Heart right ventricle (tissue), 16 donors: ENCODE data around the gene SH2D2A. TPM values are rescaled to one million over a fixed set of nuclear protein-coding genes. Genes with fewer than 3 reads are reported as not detected.
A peak's percentile ranks its signal among the peaks of the same experiment; 100 is the strongest.
"Not testable (repeated sequence)": the region's sequence is repeated elsewhere in the genome, so short reads cannot be mapped to it uniquely, and the experiment has no call there.

Experiments used
- ATAC-seq, 8 donors: fragments of 200-7000 bp; cut with Tn5 transposase; one replicate each; pipeline ENCODE4 v1.9.1; 2020; ENCODE audit warnings: mild to moderate bottlenecking in 8 of 8, moderate library complexity in 8 of 8, moderate number of reproducible peaks in 1 of 8
- DNase-seq, 2 donors: peaks; one replicate each; pipeline ENCODE4 v3.0.0-alpha.2; 2020
- H3K27ac ChIP-seq, 10 donors: fragments of 200-600 bp; sonication (generic) in 2 of 10; one replicate each; pipeline versions ENCODE4 v1.5.0 to v1.8.0; 2020 to 2022; ENCODE audit warnings: mild to moderate bottlenecking in 3 of 10
- H3K27me3 ChIP-seq, 7 donors: fragments of 200-600 bp; one replicate each; pipeline ENCODE4 v1.8.0; 2021 to 2022; ENCODE audit warnings: mild to moderate bottlenecking in 2 of 7
- H3K36me3 ChIP-seq, 9 donors: fragments of 200-600 bp; sonication (generic) in 1 of 9; one replicate each; pipeline versions ENCODE4 v1.5.0 to v1.8.0; 2020 to 2022; ENCODE audit warnings: mild to moderate bottlenecking in 2 of 9
- H3K4me1 ChIP-seq, 9 donors: fragments of 200-600 bp; sonication (generic) in 1 of 9; one replicate each; pipeline versions ENCODE4 v1.5.0 to v1.8.0; 2020 to 2022; ENCODE audit warnings: mild to moderate bottlenecking in 4 of 9
- H3K4me3 ChIP-seq, 10 donors: fragments of 200-600 bp; sonication (generic) in 2 of 10; one replicate each; pipeline versions ENCODE4 v1.5.0 to v1.8.0; 2020 to 2022; ENCODE audit warnings: mild to moderate bottlenecking in 7 of 10, moderate library complexity in 2 of 10
- H3K9me3 ChIP-seq, 11 donors: fragments of 200-600 bp in 10 of 11; sonication (generic) in 2 of 11; one replicate each; pipeline versions ENCODE4 v1.5.0 to v1.8.0; 2013 to 2022; ENCODE audit warnings: mild to moderate bottlenecking in 2 of 11, control low read depth in 1 of 11, moderate library complexity in 1 of 11
- CTCF ChIP-seq, 9 donors: fragments of 200-600 bp; sonication (generic) in 2 of 9; IDR thresholded peaks; one replicate each; pipeline versions ENCODE4 v1.5.0 to v1.8.0; 2021 to 2022; ENCODE audit warnings: antibody characterized with exemption in 9 of 9, mild to moderate bottlenecking in 5 of 9, moderate library complexity in 1 of 9
- WGBS, 2 donors: extraction: QIAGEN DNeasy Blood & Tissue Kit; methylation state at CpG; one replicate each; pipeline ENCODE4 v1.1.7; 2013; ENCODE audit warnings: inconsistent platforms in 1 of 2; 5-methylcytosine and 5-hydroxymethylcytosine counted together
- intact Hi-C, 10 donors: fragments of 100-400 bp; cut with DNase I; formaldehyde crosslinking; loops; one replicate each; pipeline versions ENCODE4 v1.11.1 to v1.14.2; 2022
- polyA plus RNA-seq, 2 donors: library from polyadenylated mRNA; stranded (reverse); fragments of 200-250 nt; gene quantifications; one replicate each; pipeline ENCODE4 v1.2.3, GENCODE V29; 2013
- total RNA-seq, 10 donors: library from RNA; stranded (reverse); fragmentation: NEBNext Ultra II Directional in 3 of 10; extraction: Animal tissue kit (Norgen Biotek cat#: 25700) in 3 of 10; gene quantifications; one replicate each; pipeline versions ENCODE4 v1.2.1 to v1.2.4, GENCODE V29; 2021 to 2023
- donor health status: Arrhythmogenic right ventricular cardiomyopathy.
- donor health status: ischemic (EF 13 %, LVEDD 7.1; RV severe dilation, severe dysfunction).
- donor health status: healthy with polysubstance abuse.
- donor health status: DM: no; HTN: yes; CAD: no.
- donor health status: DM: no; HTN: no; CAD: no.
- donor health status: ischemic (EF 25% LVEDD 6.9; RV normal size, moderate dysfunction).
- donor health status: ischemic (EF 25% LVEDD 5.7; RV mildly dilated, moderate dysfunction).
- donor health status: healthy.
- donor health status: DM: yes; HTN: yes; CAD: no.
- donor health status: Ischemic cardiomyopathy.
- donor health status: ischemic (EF 35%, LVEDD 5.7; RV mildly dilated, moderate dysfunction).
- donor health status: nonischemic (EF 11% LVEDD 7.7; RV severe dilation, severe dysfunction).
- donor health status: DM: yes; HTN: yes; CAD: no.
- donor health status: PGD.
- donor health status: ischemic (EF 29% LVEDD 5.4; RV normal size, mild dysfunction).
- donor health status: nonischemic (EF 23%, LVEDD 6.1; RV moderate dilation, normal function).

The SH2D2A gene
- total and polyA plus RNA-seq, 12 donors = 0.50 to 4.4 (median 0.81) TPM; not detected in 1

DNA sequence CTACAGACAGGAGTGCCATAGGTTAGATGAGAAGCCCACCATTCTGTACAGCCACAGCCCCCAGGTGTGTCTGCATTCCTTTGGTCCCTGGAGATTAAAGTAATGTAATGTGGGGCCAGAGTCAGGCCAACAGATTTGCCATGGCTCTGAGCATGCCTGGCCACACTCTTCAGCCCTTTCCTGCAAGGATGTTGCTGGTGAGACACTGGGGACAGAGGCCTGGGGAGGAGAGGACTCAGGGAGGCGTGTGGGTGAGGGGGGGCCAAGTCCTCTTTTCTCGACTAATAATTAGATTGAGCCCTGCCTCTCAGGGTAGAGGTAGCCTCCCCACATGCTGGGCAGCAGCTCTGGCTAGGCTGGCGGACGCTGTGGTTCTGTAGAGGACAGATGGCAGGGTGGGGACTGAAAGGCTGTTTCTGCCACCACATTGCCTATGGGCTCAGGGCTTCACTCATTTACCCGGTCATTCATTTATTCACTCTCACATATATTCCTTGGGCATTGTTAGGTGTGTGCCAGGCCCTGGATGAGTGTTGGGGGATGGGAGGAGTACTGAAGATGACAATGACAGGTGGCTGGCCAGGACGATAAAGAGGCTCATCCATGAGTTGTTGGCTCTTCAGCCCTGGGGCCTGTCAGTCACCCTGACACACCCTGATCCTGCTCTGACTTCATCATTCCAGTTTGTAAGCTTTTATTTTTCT lies 56.4 kb downstream of the SH2D2A start:
- Histone ChIP-seq H3K9me3 (no peaks in the 10 kb centered on the region), H3K4me3 (no peak overlapping the region), H3K27ac (no peak overlapping the region), H3K4me1 (peaks cover 0 to 12% (median 5%) of the 10 kb centered on the region in 9 donors), H3K36me3 (no peaks in the 10 kb centered on the region), H3K27me3 (no peaks in the 10 kb centered on the region)
- ATAC-seq = no peak
- no peak for TF ChIP-seq CTCF (IDR thresholded peaks at IDR 0.05)
- intact Hi-C loops = no loop called here
- 66 to 68% methylated on average over 6 of the region's 6 CpGs for WGBS, 2 donors
- no peak for DNase-seq

- H3K36me3 ChIP-seq, ATAC-seq: not testable (repeated sequence)
- 89 to 97% methylated on average over 10 of the region's 10 CpGs for WGBS, 2 donors
Measured at GRCh38 chr1:156757572-156758253, 58.9 kb downstream of the SH2D2A start.

GRCh38 chr1:156756355-156756754 lies 60.3 kb downstream of the SH2D2A start:
- H3K4me1 ChIP-seq = peaks cover 4 to 32% (median 15%) of the 10 kb centered on the region in 9 donors
- H3K9me3 ChIP-seq = no peaks in the 10 kb centered on the region
- 98 to 100% methylated on average over 1 of the region's 1 CpG for WGBS, 2 donors
- ATAC-seq (no peak), DNase-seq (no peak)
- peaks cover 0 to 3% (median 0%) of the 10 kb centered on the region in 9 donors for H3K36me3 ChIP-seq
- intact Hi-C loops = no loop called here
- H3K27me3 ChIP-seq = no peaks in the 10 kb centered on the region
- peak overlapping the region in 1 of 10 donors; percentile 57 for H3K27ac ChIP-seq
- no peak overlapping the region for H3K4me3 ChIP-seq
- no peak for TF ChIP-seq CTCF (IDR thresholded peaks at IDR 0.05)

More at GRCh38 chr1:156757572-156758253, 58.9 kb downstream of the SH2D2A start:
- not testable (repeated sequence) for H3K27ac ChIP-seq, H3K4me3 ChIP-seq, DNase-seq, H3K27me3 ChIP-seq, H3K9me3 ChIP-seq
- H3K4me1 ChIP-seq = peaks cover 3 to 26% (median 12%) of the 10 kb centered on the region in 9 donors
- intact Hi-C loops = loop anchor here in 1 of 10 donors (2.0 kb wide), 1 partner anchor 77 kb away; no protein-coding TSS in a partner anchor

Other genes with a start within 250 kb of the SH2D2A start
- 1 to 10 TPM in 3 of 10 donors, under 1 TPM in 7; 0.07 to 3.8 (median 0.39) TPM for gene IQGAP3, start 244.3 kb downstream of the SH2D2A start, total RNA-seq
- gene IQGAP3, start 244.3 kb downstream of the SH2D2A start, polyA plus RNA-seq = under 1 TPM; 0.09 to 0.22 TPM
- gene TTC24, start 237.1 kb downstream of the SH2D2A start, total RNA-seq = under 1 TPM in 1 of 10 donors, not detected in 9; 0.21 TPM
- under 1 TPM in 1 of 2 donors, not detected in 1; 0.03 TPM for gene TTC24, start 237.1 kb downstream of the SH2D2A start, polyA plus RNA-seq
- gene NAXE, start 225.1 kb downstream of the SH2D2A start, total RNA-seq = 100 to 1,000 TPM in 9 of 10 donors, 10 to 100 TPM in 1; 93.1 to 134 (median 112) TPM
- 100 to 1,000 TPM in 1 of 2 donors, 10 to 100 TPM in 1; 59.8 to 103 TPM for gene NAXE, start 225.1 kb downstream of the SH2D2A start, polyA plus RNA-seq
- gene GPATCH4, start 215.4 kb downstream of the SH2D2A start, total RNA-seq = 10 to 100 TPM in 9 of 10 donors, 1 to 10 TPM in 1; 9.3 to 25.4 (median 13.3) TPM
- 10 to 100 TPM; 24.1 to 34.5 TPM for gene GPATCH4, start 215.4 kb downstream of the SH2D2A start, polyA plus RNA-seq
- gene HAPLN2, start 197.4 kb downstream of the SH2D2A start, total RNA-seq = 1 to 10 TPM in 3 of 10 donors, under 1 TPM in 6, not detected in 1; 0.24 to 1.7 (median 0.77) TPM
- 1 to 10 TPM; 3.0 to 6.3 TPM for gene HAPLN2, start 197.4 kb downstream of the SH2D2A start, polyA plus RNA-seq
- under 1 TPM in 6 of 10 donors, not detected in 4; 0.14 to 0.52 (median 0.24) TPM for gene BCAN, start 174.7 kb downstream of the SH2D2A start, total RNA-seq
- under 1 TPM; 0.20 to 0.29 TPM for gene BCAN, start 174.7 kb downstream of the SH2D2A start, polyA plus RNA-seq
- gene NES, start 139.4 kb downstream of the SH2D2A start, total RNA-seq = 100 to 1,000 TPM in 9 of 10 donors, 10 to 100 TPM in 1; 84.6 to 389 (median 196) TPM
- gene NES, start 139.4 kb downstream of the SH2D2A start, polyA plus RNA-seq = 100 to 1,000 TPM in 1 of 2 donors, 10 to 100 TPM in 1; 46.8 to 116 TPM
- gene CRABP2, start 111.3 kb downstream of the SH2D2A start, total RNA-seq = 1 to 10 TPM in 4 of 10 donors, under 1 TPM in 5, not detected in 1; 0.25 to 2.7 (median 0.64) TPM
- gene CRABP2, start 111.3 kb downstream of the SH2D2A start, polyA plus RNA-seq = 1 to 10 TPM; 1.5 to 1.8 TPM
- gene METTL25B, start 88.4 kb downstream of the SH2D2A start, total RNA-seq = 10 to 100 TPM; 12.8 to 18.8 (median 15.2) TPM
- 10 to 100 TPM; 17.0 to 45.2 TPM for gene METTL25B, start 88.4 kb downstream of the SH2D2A start, polyA plus RNA-seq
- 10 to 100 TPM; 10.5 to 17.5 (median 15.2) TPM for gene ISG20L2, start 88.1 kb downstream of the SH2D2A start, total RNA-seq
- gene ISG20L2, start 88.1 kb downstream of the SH2D2A start, polyA plus RNA-seq = 10 to 100 TPM in 1 of 2 donors, 1 to 10 TPM in 1; 5.7 to 11.3 TPM
- gene MRPL24, start 75.8 kb downstream of the SH2D2A start, total RNA-seq = 100 to 1,000 TPM in 2 of 10 donors, 10 to 100 TPM in 8; 70.3 to 105 (median 86.7) TPM
- gene MRPL24, start 75.8 kb downstream of the SH2D2A start, polyA plus RNA-seq = 100 to 1,000 TPM; 157 to 250 TPM
- gene HDGF, start 65.2 kb downstream of the SH2D2A start, total RNA-seq = 100 to 1,000 TPM; 135 to 202 (median 148) TPM
- gene HDGF, start 65.2 kb downstream of the SH2D2A start, polyA plus RNA-seq = 100 to 1,000 TPM in 1 of 2 donors, 10 to 100 TPM in 1; 69.8 to 126 TPM
- 10 to 100 TPM; 32.1 to 56.9 (median 44.2) TPM for gene PRCC, start 49.3 kb downstream of the SH2D2A start, total RNA-seq
- 10 to 100 TPM; 40.6 to 53.4 TPM for gene PRCC, start 49.3 kb downstream of the SH2D2A start, polyA plus RNA-seq
- gene INSRR, start 42.3 kb upstream of the SH2D2A start, total RNA-seq = under 1 TPM; 0.04 to 0.20 (median 0.07) TPM
- under 1 TPM; 0.01 to 0.80 TPM for gene INSRR, start 42.3 kb upstream of the SH2D2A start, polyA plus RNA-seq
- 1 to 10 TPM in 4 of 10 donors, under 1 TPM in 6; 0.15 to 3.7 (median 0.69) TPM for gene NTRK1, start 44.0 kb upstream of the SH2D2A start, total RNA-seq
- 1 to 10 TPM in 1 of 2 donors, under 1 TPM in 1; 0.28 to 1.5 TPM for gene NTRK1, start 44.0 kb upstream of the SH2D2A start, polyA plus RNA-seq
- gene PEAR1, start 76.9 kb upstream of the SH2D2A start, total RNA-seq = 10 to 100 TPM in 2 of 10 donors, 1 to 10 TPM in 8; 3.8 to 12.4 (median 7.1) TPM
- gene PEAR1, start 76.9 kb upstream of the SH2D2A start, polyA plus RNA-seq = 10 to 100 TPM in 1 of 2 donors, 1 to 10 TPM in 1; 6.2 to 13.7 TPM
- under 1 TPM in 3 of 10 donors, not detected in 7; 0.15 to 0.38 (median 0.35) TPM for gene LRRC71, start 103.8 kb upstream of the SH2D2A start, total RNA-seq
- gene LRRC71, start 103.8 kb upstream of the SH2D2A start, polyA plus RNA-seq = under 1 TPM; 0.06 to 0.51 TPM
- 10 to 100 TPM; 23.7 to 34.5 (median 28.4) TPM for gene ARHGEF11, start 228.9 kb upstream of the SH2D2A start, total RNA-seq
- 10 to 100 TPM; 10.4 to 13.0 TPM for gene ARHGEF11, start 228.9 kb upstream of the SH2D2A start, polyA plus RNA-seq